GM18868 (cell line): Measurements from ENCODE around the gene CRTC1.

Experiments
- ATAC-seq: cut with Tn5 transposase; IDR thresholded peaks from one replicate; pipeline ENCODE4 v1.9.1; 2021; ENCODE audit warnings: mild to moderate bottlenecking, moderate library complexity; ENCODE audit not compliant: unreplicated experiment

The CRTC1 gene

GRCh38 chr19:18765224-18765623 lies 81.7 kb downstream of the CRTC1 start:
- ATAC-seq: no peak

- ATAC-seq: no peak
These were observed 84.7 kb downstream of the CRTC1 start for GRCh38 chr19:18768046-18768771.

DNA sequence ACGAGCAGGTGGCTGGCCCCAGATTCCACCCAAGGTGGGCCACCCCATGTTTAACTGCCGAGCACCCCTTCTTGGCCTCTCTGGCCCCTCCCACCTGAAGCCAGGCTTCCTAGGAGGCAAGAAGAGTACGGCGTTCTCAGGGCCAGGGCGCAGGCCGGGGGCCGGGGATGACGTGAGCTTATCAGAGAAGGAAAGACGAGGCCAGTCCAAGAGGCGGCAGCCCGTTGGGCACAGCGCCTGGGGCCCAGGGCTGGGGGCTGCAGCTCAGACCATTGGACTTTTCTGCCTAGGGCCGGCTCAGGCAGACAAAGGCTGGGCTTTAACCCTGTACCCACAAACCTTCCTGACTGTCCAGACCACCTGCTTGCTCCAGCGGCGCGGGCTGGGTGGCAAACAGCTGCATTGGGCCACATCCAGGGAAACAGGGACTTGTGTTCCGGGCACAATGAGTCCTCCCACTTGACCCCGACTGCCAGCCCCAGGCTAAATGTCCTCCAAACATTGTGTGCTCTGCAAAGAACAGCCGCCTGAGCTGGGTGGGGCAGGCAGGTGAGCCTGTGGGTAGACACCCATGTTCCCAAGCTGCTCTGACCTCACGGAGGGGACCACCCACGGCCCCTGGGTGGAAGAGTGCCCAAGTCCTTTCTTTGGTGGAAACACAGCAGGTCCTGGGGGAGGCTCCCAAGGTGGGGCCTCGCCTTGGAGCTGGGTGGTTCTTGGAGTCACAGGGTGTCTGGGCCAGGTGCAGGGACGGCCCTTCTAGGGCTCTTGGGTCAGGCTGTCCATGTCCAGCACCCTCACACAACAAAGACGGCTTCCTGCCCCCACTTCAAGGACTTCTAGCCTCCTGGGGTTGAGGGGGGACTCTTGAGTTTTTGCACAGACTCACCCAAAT lies 85.8 kb downstream of the CRTC1 start:
- no peak for ATAC-seq

- no peak for ATAC-seq
These were observed 86.6 kb downstream of the CRTC1 start for GRCh38 chr19:18769989-18770528.

DNA sequence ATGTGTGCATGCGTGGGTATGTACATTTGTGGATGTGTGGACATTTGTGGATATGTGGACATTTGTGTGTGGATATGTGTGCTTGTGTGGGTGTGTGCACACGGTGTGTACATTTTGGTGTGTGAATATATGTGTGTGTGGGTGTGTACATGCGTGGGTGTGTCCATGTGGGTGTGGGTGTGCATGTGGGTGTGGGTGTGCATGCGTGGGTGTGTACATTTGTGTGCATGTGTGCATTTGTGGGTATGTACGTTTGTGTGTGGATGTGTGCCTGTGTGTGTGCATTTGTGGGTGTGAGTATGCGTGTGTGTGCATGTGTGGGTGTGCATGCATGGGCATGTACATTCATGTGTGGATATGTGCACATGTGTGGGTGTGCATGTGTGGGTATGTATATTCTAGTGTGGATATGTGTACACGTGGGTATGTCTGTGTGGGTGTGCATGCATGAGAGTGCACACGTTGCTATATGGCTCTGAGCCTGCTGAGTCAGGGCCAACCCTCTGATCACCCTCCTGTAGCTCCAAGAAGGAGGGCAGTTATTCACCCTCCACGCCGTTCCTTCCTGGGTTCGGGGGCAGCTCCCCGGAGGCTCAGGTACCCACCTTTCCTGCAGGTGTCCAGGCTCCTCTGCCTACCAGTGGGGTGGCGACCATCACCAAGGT lies 87.3 kb downstream of the CRTC1 start:
- ATAC-seq: no peak

GRCh38 chr19:18771328-18772242 lies 88.1 kb downstream of the CRTC1 start:
- ATAC-seq: no peak

DNA sequence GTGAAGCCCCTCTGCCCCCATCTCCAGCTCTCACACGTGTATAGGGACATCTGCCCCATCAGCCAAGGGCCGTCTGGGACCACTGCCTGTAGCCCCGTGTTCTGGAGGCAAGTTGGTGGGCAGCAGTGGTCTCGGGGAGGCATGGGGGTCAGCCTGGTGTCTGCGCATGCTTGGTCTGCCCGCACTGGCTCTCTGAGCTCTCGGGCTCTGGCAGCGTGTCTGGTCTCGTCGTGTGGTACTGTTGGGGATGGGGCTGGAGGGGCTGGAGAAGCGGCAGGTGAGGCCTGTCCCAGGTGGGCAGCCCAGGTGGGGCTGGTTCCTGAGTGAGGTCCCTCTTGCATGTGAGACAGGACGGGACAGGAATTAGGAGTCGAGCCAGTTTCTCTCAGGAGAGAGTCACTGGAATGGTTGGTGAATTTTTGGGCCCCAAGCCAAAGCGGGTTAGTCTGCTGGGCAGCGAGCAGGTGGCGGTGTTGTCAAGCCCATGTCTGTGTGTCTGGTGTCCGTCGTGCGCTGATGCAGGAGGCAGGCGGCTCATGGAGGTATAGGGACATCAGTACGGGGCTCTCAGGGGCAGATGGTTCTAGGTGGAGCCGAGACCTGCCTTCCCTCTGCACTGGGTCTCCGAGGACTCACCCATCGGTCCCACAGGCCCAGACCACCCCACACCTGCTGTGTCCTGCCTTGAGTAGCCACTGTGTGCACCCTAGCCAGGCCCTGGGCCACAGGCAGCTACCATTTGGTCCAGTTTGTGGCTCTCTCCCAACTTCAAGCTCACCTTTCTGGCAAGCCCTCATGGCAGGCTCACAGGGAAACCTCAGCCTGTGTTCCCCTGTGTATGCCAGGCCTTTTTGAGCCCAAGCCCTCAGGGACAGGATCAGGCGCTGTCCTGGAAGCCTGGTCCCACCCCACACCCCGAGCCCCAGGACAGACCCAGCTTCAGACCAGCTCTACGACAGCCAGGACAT lies 89.4 kb downstream of the CRTC1 start:
- ATAC-seq: no peak

- ATAC-seq: no peak
These were observed 90.2 kb downstream of the CRTC1 start for GRCh38 chr19:18773682-18774081.

- no peak for ATAC-seq
These were observed 90.6 kb downstream of the CRTC1 start for GRCh38 chr19:18774107-18774506.

GRCh38 chr19:18774782-18775444 lies 91.4 kb downstream of the CRTC1 start:
- ATAC-seq: no peak

GRCh38 chr19:18775586-18776287 lies 92.3 kb downstream of the CRTC1 start:
- no peak for ATAC-seq

GRCh38 chr19:18776288-18776594 lies 92.8 kb downstream of the CRTC1 start:
- ATAC-seq: no peak

GRCh38 chr19:18776736-18777135 lies 93.3 kb downstream of the CRTC1 start:
- no peak for ATAC-seq

DNA sequence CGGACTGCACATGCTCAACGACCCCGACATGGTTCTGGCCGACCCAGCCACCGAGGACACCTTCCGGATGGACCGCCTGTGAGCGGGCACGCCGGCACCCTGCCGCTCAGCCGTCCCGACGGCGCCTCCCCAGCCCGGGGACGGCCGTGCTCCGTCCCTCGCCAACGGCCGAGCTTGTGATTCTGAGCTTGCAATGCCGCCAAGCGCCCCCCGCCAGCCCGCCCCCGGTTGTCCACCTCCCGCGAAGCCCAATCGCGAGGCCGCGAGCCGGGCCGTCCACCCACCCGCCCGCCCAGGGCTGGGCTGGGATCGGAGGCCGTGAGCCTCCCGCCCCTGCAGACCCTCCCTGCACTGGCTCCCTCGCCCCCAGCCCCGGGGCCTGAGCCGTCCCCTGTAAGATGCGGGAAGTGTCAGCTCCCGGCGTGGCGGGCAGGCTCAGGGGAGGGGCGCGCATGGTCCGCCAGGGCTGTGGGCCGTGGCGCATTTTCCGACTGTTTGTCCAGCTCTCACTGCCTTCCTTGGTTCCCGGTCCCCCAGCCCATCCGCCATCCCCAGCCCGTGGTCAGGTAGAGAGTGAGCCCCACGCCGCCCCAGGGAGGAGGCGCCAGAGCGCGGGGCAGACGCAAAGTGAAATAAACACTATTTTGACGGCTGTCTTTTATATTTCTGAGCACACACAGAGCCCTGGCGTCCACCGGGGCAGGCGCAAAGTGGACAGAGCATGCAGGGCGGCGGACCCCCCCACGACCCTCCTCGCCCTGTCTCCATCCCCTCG lies 94.0 kb downstream of the CRTC1 start:
- no peak for ATAC-seq

- ATAC-seq: no peak
These were observed 94.6 kb downstream of the CRTC1 start for GRCh38 chr19:18778076-18778389.

GRCh38 chr19:18778826-18779495 lies 95.5 kb downstream of the CRTC1 start:
- no peak for ATAC-seq

DNA sequence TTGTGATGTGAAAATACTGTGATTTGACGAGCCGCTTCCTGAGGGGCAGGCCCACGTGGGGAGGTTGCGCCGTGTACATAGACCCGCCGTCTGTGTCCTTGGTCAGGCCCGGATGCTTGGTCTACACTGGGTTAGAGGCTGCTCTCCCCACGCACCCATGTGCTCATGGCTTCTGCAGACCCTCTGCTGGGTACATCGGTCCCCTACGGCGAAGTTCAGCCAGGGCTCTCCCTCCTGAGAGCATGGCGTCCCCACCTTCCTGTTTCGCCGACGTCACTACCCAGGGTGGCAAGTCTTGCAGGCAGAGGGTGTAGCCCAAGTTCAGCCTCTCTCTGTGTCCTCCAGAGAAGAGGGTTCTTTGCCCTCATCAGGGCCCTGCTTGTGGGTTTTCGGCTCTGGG lies 96.6 kb downstream of the CRTC1 start:
- no peak for ATAC-seq
